Brain microvascular endothelial cell (primary cell): Measurements from ENCODE around the gene CHD1.

ENCODE experiments used
- DNase-seq: peaks from one replicate; pipeline ENCODE4 v3.0.0-alpha.2; 2020
- H3K27ac ChIP-seq: fragments of 250-450 bp; sonication (Bioruptor Pico); 2 replicates; pipeline ENCODE4 v1.5.1; 2020; ENCODE audit warnings: mild to moderate bottlenecking, moderate library complexity
- H3K27me3 ChIP-seq: fragments of 250-450 bp; sonication (Bioruptor Pico); replicated peaks from 2 replicates; pipeline ENCODE4 v1.5.1; 2020; ENCODE audit warnings: mild to moderate bottlenecking
- H3K36me3 ChIP-seq: fragments of 250-450 bp; sonication (Bioruptor Pico); replicated peaks from 2 replicates; pipeline ENCODE4 v1.5.1; 2020; ENCODE audit warnings: mild to moderate bottlenecking
- H3K4me3 ChIP-seq: 2 replicates; pipeline ENCODE4 v1.5.1; 2011; ENCODE audit warnings: low read depth, mild to moderate bottlenecking, control low read depth, low read length, moderate library complexity
- CTCF ChIP-seq: IDR thresholded peaks from 2 replicates; pipeline ENCODE4 v1.5.1; 2011; ENCODE audit warnings: low read depth, mild to moderate bottlenecking, moderate library complexity, low read length, control low read depth, inconsistent platforms; ENCODE audit errors: missing control alignments
- in situ Hi-C: cut with HindIII; loops from 2 replicates; pipeline ENCODE4 v1.10.0; 2017; ENCODE audit warnings: low sequenced_read_pairs, low pct_ligation_motif_present

The CHD1 gene

GRCh38 chr5:98816582-98817222, 112.1 kb downstream of the CHD1 start:
- Histone ChIP-seq H3K27ac (no peak overlapping the region), H3K36me3 (no peaks in the 10 kb centered on the region), H3K4me3 (no peak overlapping the region), H3K27me3 (no peaks in the 10 kb centered on the region)
- TF ChIP-seq CTCF: no peak
- in situ Hi-C loops: no loop called here
- DNase-seq: no peak

GRCh38 chr5:98813755-98814154, 115.1 kb downstream of the CHD1 start:
- no peak for TF ChIP-seq CTCF
- in situ Hi-C loops: no loop called here
- Histone ChIP-seq H3K27me3 (no peaks in the 10 kb centered on the region), H3K4me3 (no peak overlapping the region), H3K27ac (no peak overlapping the region), H3K36me3 (no peaks in the 10 kb centered on the region)
- DNase-seq: no peak

GRCh38 chr5:98810206-98810605, 118.6 kb downstream of the CHD1 start:
- in situ Hi-C loops: no loop called here
- Histone ChIP-seq H3K4me3 (no peak overlapping the region), H3K36me3 (no peaks in the 10 kb centered on the region), H3K27me3 (no peaks in the 10 kb centered on the region), H3K27ac (no peak overlapping the region)
- DNase-seq: no peak
- TF ChIP-seq CTCF: no peak

- H3K27me3 ChIP-seq: no peaks in the 10 kb centered on the region
- in situ Hi-C loops: no loop called here
- H3K36me3 ChIP-seq: no peaks in the 10 kb centered on the region
- H3K27ac ChIP-seq: no peak overlapping the region
- no peak for TF ChIP-seq CTCF
- no peak overlapping the region for H3K4me3 ChIP-seq
- no peak for DNase-seq
Observed at GRCh38 chr5:98807806-98808205, 121.0 kb downstream of the CHD1 start.

GRCh38 chr5:98805070-98805469, 123.7 kb downstream of the CHD1 start:
- H3K27ac ChIP-seq: no peak overlapping the region
- no peaks in the 10 kb centered on the region for H3K36me3 ChIP-seq
- in situ Hi-C loops: no loop called here
- DNase-seq: no peak
- no peak for TF ChIP-seq CTCF
- no peaks in the 10 kb centered on the region for H3K27me3 ChIP-seq
- H3K4me3 ChIP-seq: no peak overlapping the region

- Histone ChIP-seq H3K27ac (no peak overlapping the region), H3K4me3 (no peak overlapping the region), H3K27me3 (no peaks in the 10 kb centered on the region), H3K36me3 (no peaks in the 10 kb centered on the region)
- TF ChIP-seq CTCF: no peak
- no peak for DNase-seq
- in situ Hi-C loops: no loop called here
Observed at GRCh38 chr5:98804066-98804465, 124.7 kb downstream of the CHD1 start.
